NB4 (cell line): ENCODE results near the gene SPRYD3.

Experiments
- DNase-seq: peaks from one replicate; pipeline ENCODE4 v3.0.0; 2010; ENCODE audit warnings: low read depth
- H3K4me3 ChIP-seq: one replicate; pipeline ENCODE4 v1.5.1; 2011; ENCODE audit warnings: mild to moderate bottlenecking, low read depth, low read length, moderate library complexity
- MYC ChIP-seq: IDR thresholded peaks from 2 replicates; pipeline ENCODE4 v1.6.1; 2011; ENCODE audit warnings: low read depth, low read length
- POLR2A ChIP-seq: IDR thresholded peaks from 2 replicates; pipeline ENCODE4 v1.6.1; 2011; ENCODE audit warnings: mild to moderate bottlenecking; ENCODE audit not compliant: insufficient read length; ENCODE audit errors: extremely low read depth
- TF ChIP-seq, protein P1 (sequence below): IDR thresholded peaks from 2 replicates; pipeline ENCODE4 v1.6.1; 2011; ENCODE audit warnings: low read depth, low read length
- TF ChIP-seq, protein P2 (sequence below): IDR thresholded peaks from one replicate; pipeline ENCODE4 v1.5.1; 2012; ENCODE audit warnings: low read depth, low read length

The SPRYD3 gene

DNA sequence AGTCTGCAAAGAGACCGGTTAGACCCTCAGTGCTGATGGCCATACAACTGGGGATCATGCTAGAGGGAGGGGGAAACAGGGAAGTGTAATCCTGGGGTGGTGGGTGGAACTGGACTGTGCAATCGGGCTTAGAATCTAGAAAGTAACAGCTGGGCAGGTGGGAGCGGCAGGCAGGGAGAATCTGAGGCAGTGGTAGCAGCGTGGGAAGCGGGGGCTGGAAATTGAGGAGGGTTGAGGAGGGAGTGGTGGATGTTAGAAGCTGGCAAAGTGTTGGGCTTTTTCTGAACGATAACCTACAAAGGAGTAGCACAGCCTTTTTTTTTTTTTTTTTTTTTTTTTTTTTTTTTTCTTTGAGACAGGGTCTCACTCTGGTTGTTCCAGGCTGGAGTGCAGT is 15.2 kb upstream of the SPRYD3 start:
- TF ChIP-seq, protein P1, sequence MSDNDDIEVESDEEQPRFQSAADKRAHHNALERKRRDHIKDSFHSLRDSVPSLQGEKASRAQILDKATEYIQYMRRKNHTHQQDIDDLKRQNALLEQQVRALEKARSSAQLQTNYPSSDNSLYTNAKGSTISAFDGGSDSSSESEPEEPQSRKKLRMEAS = no peak
- TF ChIP-seq MYC (no peak), POLR2A (no peak)
- TF ChIP-seq, protein P2, sequence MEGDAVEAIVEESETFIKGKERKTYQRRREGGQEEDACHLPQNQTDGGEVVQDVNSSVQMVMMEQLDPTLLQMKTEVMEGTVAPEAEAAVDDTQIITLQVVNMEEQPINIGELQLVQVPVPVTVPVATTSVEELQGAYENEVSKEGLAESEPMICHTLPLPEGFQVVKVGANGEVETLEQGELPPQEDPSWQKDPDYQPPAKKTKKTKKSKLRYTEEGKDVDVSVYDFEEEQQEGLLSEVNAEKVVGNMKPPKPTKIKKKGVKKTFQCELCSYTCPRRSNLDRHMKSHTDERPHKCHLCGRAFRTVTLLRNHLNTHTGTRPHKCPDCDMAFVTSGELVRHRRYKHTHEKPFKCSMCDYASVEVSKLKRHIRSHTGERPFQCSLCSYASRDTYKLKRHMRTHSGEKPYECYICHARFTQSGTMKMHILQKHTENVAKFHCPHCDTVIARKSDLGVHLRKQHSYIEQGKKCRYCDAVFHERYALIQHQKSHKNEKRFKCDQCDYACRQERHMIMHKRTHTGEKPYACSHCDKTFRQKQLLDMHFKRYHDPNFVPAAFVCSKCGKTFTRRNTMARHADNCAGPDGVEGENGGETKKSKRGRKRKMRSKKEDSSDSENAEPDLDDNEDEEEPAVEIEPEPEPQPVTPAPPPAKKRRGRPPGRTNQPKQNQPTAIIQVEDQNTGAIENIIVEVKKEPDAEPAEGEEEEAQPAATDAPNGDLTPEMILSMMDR = no peak
- H3K4me3 ChIP-seq = no peak overlapping the region
- no peak for DNase-seq

DNA sequence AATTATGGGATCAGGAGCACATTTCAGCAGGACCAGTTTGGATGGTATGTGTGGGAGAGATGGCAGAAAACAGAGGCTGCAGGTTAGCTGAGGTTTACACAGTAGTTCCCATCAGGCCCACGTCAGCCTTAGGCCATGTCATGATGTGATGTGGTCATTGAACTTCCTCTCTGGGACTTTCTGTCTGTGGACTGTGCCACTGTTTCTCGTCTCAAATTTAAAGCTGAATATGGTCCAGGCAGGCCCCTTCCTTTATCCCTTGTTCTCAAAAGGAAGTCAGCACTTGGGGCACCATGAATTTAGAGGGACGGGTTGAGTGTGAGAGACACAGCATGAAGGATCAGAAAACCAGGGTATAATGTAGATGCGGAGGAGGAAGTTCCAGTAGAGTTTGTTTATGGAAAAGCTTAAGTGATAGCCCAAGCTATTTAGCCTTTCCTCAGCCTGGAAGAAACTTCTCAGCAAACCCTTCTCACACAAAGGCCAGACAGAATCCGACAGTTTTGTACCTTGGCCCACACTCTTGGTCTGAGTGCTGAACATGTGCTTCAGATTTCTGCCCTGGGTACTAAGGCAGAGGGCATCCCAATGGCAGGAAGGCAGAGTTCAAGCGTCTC is 14.7 kb upstream of the SPRYD3 start:
- peak; percentile 52 for DNase-seq
- no peak for TF ChIP-seq MYC
- H3K4me3 ChIP-seq = no peak overlapping the region

DNA sequence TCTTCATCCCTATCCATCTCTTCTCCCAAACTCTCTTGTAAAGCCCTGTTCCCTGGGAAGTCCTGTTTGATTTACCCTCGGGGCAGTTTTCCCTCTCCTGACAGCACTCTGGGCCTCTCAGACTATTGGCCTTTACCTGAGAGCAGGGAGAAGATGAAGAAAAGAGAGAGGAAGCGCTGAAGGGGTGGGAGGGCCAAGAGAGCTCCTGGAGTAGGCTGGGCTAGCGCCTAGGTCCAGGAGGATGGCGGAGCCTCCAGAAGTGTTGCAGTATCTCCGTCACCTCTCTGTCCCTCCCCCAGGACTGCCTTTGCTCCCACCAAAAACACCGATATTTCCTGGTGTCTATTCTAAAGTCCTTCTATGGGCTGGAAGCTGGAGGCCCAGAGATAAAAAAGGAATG is 12.6 kb upstream of the SPRYD3 start:
- no peak overlapping the region for H3K4me3 ChIP-seq
- TF ChIP-seq, protein P1 = no peak
- TF ChIP-seq POLR2A (no peak), MYC (no peak)
- TF ChIP-seq, protein P2 = no peak
- no peak for DNase-seq

DNA sequence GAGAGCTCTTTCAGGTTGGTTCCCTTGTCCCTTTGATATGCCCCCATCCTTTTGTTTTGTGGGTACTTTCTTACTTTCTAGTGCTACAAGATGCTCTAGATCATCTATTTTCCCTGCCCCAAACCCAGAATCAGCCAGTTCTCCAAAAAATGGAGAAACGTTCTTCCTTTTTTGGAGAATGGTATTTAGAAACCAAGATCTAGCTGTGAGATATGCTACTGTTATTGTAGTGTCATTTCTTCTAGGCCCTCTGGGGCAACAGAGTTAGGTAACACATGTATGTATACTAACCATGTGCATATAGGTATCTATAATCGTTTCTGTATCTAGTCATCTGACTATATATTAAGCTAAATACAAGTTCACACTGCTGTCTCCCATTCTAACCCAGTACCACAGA is 11.4 kb upstream of the SPRYD3 start:
- no peak overlapping the region for H3K4me3 ChIP-seq
- no peak for DNase-seq
- TF ChIP-seq MYC = no peak
- TF ChIP-seq, protein P2 = no peak
- TF ChIP-seq POLR2A = no peak
- TF ChIP-seq, protein P1 = 0 out of 2 replicates have a peak, but pooled peaks have one; percentile 13

DNA sequence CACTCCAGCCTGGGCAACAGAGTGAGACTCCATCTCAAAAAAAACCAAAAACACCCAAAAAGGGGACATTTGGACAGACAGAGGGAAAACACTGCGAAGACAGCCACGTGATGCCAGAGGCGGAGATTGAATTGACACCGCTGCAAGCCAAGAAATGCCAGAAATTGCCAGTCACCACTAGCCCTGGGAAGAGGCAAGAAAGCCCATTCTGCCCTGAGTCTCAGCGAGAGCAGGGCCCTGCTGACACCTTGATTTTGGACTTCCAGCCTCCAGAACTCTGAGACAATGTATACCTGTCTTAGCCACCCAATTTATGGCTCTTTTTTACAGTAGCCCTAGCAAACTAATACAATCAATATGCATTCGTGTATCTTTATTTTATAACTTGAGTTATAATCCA is 10.9 kb upstream of the SPRYD3 start:
- TF ChIP-seq, protein P2 = no peak
- TF ChIP-seq, protein P1 = no peak
- TF ChIP-seq MYC (no peak), POLR2A (no peak)
- DNase-seq = no peak
- H3K4me3 ChIP-seq = no peak overlapping the region

DNA sequence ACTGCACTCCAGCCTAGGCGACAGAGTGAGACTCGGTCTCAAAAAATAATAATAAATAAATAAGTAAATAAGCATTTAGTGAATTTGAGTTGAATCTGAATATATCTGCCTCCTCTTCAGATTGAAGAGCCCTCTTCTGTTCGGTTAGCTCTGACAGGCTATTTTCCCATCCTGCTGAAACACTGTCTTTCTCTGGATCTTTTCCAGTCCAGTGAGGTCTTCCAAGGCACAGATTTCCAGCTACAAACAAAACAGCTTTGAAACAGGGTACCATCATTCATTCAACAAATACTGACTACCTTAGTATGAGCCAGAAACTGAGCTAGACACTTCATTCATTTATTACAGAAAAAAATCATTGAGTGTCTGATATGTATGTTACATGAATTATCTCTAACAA is 7.2 kb upstream of the SPRYD3 start:
- H3K4me3 ChIP-seq = no peak overlapping the region
- DNase-seq = no peak
- TF ChIP-seq, protein P1 = no peak
- no peak for TF ChIP-seq MYC
- no peak for TF ChIP-seq POLR2A
- TF ChIP-seq, protein P2 = no peak
